GM13976 (cell line): ENCODE measurements around the gene ATP11A.

Experiments used
- DNase-seq: peaks from one replicate; pipeline ENCODE4 v3.0.0; 2012; ENCODE audit warnings: low spot score
- in situ Hi-C: fragments of 300-500 bp; cut with MboI; formaldehyde crosslinking; loops from one replicate; pipeline ENCODE4 v1.12.0; 2022; ENCODE audit warnings: low sequenced_read_pairs, mixed read lengths, inconsistent platforms; ENCODE audit not compliant: unreplicated experiment
- TF ChIP-seq, protein P1 (sequence below): IDR thresholded peaks from 2 replicates; pipeline ENCODE4 v1.5.1; 2012; ENCODE audit warnings: borderline replicate concordance, mild to moderate bottlenecking; ENCODE audit not compliant: insufficient read depth; ENCODE audit errors: extremely low read depth, missing control alignments, control extremely low read depth

Gene ATP11A

DNA sequence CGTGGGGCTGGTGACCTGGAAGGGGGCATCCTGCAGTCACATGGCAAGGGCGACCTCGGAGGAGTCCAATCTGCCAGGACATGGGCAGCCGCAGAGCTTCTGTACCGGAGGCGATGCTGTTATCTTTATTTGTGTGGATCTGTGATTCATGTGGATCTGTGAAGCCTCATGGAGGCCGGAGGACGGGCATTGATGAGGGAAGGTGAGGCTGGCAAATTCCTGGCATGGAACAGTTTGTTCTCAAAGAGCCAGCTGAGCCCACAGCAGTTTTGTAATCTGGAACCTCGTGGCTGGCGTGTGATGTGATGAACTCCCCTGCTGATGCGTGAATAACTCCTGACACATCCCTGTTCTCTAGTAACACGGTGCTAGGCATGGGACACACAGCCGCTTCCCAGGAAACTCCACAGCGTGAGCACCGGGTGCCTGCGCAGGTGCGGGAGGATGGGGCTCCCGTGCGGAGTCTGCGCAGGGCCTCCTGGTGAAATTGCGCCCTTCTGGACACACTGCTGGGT is 40.4 kb downstream of the ATP11A start:
- in situ Hi-C loops = loop anchor here (10.0 kb wide), 1 partner anchor 65 kb away; no protein-coding TSS in a partner anchor
- DNase-seq = no peak
- TF ChIP-seq, protein P1, sequence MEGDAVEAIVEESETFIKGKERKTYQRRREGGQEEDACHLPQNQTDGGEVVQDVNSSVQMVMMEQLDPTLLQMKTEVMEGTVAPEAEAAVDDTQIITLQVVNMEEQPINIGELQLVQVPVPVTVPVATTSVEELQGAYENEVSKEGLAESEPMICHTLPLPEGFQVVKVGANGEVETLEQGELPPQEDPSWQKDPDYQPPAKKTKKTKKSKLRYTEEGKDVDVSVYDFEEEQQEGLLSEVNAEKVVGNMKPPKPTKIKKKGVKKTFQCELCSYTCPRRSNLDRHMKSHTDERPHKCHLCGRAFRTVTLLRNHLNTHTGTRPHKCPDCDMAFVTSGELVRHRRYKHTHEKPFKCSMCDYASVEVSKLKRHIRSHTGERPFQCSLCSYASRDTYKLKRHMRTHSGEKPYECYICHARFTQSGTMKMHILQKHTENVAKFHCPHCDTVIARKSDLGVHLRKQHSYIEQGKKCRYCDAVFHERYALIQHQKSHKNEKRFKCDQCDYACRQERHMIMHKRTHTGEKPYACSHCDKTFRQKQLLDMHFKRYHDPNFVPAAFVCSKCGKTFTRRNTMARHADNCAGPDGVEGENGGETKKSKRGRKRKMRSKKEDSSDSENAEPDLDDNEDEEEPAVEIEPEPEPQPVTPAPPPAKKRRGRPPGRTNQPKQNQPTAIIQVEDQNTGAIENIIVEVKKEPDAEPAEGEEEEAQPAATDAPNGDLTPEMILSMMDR = no peak

GRCh38 chr13:112731667-112732616 is 42.1 kb downstream of the ATP11A start:
- DNase-seq = no peak
- TF ChIP-seq, protein P1 = no peak
- in situ Hi-C loops = loop anchor here (10.0 kb wide), 1 partner anchor 63 kb away; no protein-coding TSS in a partner anchor

DNA sequence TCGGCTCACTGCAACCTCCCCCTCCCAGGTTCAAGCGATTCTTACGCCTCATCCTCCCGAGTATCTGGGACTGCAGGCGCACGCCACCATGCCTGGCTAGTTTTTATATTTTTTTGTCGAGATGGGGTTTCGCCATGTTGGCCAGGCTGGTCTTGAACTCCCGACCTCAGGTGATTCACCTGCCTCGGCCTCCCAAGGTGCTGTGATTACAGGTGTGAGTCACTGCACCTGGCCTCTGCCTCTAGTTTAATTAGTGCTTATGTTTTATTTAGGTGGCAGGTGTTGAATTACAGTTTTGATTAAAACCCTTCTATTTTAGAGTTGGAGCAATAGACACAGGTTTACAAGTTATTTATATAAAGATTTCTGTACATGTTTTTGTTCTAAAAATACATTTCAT is 42.8 kb downstream of the ATP11A start:
- TF ChIP-seq, protein P1 = no peak
- no peak for DNase-seq
- in situ Hi-C loops = loop anchor here (10.0 kb wide), 1 partner anchor 62 kb away; no protein-coding TSS in a partner anchor

GRCh38 chr13:112733112-112733511 is 43.3 kb downstream of the ATP11A start:
- in situ Hi-C loops = loop anchor here (10.0 kb wide), 1 partner anchor 62 kb away; no protein-coding TSS in a partner anchor
- no peak for DNase-seq
- TF ChIP-seq, protein P1 = no peak

GRCh38 chr13:112733661-112734379 is 44.0 kb downstream of the ATP11A start:
- DNase-seq = no peak
- TF ChIP-seq, protein P1 = no peak
- in situ Hi-C loops = loop anchor here (10.0 kb wide), 1 partner anchor 61 kb away; no protein-coding TSS in a partner anchor
